A204.1 (cell line): ENCODE results near the gene GBA2.

Experiments used
- FAIRE-seq: peaks from 2 replicates; lab custom pipeline; 2012; peaks lifted over from hg19 to GRCh38; lab: Jason Lieb, UNC

The GBA2 gene

DNA sequence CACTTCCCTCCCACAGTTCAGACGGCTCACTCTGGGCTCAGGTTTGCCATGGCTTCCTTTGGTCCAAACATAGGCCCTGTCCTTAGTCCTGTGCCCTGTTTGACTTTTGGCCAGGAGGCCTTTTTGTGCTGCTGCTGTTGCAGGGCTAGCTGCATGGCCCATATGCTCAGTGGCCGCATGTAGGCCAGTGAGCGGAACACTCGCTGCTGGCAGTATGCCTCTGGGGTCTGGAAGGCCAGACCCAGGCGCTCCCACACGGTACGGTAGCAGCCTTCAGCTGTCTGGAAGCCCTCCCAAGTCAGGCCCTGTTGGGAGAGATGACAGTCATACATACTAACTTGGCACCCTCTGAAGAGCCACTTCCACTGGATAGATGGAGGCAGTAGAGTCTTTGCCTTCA is 11.9 kb downstream of the GBA2 start:
- FAIRE-seq = no peak

DNA sequence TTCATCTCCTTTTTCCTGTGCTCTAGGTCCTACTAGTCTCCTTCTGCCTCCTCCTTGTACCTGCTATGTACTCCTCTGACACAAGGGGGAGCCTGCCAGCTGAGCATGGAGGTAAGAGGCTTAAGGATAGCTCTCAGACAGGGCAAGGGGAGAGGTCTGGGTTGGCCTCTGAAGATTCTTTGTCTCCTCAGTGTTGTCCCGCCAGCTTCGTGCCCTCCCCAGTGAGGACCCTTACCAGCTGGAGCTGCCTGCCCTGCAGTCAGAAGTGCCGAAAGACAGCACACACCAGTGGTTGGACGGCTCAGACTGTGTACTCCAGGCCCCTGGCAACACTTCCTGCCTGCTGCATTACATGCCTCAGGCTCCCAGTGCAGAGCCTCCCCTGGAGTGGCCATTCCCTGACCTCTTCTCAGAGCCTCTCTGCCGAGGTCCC is 12.8 kb downstream of the GBA2 start:
- FAIRE-seq = no peak

DNA sequence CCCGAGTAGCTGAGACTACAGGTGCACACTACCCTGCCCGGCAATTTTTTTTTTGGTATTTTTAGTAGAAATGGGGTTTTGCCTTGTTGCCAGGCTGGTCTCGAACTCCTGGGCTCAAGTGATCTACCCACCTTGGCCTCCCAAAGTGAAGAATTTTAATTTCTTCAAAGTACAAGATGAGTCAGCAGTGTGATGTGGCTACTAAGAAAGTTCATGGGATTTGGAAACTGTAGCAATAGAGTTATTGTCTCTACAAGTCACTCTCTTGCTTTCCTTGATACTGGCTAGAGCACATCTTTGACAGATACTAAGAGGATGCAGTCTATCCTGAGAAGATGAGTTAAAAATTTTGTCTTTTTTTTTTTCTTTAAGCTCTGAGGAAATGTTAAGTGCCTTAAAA is 14.9 kb downstream of the GBA2 start:
- no peak for FAIRE-seq

DNA sequence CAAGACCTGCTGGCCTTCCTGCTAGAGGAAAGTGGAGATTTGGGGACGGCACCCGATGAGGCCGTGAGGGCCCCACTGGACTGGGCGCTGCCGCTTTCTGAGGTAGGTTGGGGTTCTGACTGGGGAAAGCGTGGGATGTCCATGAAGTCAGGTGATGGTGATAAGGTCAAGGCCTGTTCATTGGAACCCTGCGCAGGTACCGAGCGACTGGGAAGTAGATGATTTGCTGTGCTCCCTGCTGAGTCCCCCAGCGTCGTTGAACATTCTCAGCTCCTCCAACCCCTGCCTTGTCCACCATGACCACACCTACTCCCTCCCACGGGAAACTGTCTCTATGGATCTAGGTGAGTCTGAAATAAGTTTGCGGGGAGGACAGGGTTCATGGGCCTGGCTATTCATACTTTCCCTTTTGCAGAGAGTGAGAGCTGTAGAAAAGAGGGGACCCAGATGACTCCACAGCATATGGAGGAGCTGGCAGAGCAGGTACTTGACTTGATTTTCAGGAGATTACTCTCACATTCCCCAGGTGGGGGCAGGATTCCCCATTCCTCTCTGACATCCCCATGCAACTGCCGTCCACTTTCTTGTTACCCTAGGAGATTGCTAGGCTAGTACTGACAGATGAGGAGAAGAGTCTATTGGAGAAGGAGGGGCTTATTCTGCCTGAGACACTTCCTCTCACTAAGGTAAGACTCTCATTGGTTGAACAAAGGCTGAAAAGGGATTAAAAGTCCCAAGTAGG is 16.1 kb downstream of the GBA2 start:
- FAIRE-seq = no peak

DNA sequence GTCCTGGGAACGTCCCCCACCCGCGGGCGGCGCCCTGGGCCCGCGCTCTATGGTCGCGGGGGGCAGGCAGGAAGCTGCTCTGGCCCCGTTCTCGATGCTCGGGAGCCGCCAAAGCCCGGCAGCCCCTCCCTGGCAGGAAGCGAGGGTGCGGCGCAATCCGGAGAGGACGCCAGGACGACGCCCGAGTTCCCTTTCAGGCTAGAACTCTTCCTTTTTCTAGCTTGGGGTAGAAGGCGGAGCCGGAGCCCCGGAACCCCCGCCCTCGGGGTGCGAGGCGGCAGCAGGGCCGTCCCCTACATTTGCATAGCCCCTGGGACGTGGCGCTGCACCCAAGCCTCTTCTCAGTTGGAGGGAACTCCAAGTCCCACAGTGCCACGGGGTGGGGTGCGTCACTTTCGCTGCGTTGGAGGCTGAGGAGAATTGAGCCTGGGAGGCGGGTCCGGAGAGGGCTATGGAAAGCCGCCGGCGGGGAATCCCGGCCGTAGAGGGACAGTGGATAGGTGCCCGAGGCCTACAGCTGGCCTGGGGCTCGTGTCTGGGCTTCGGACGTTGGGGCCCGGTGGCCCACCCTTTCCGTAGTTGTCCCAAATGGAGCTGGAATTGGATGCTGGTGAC is 16.7 kb downstream of the GBA2 start, which contains the start of the genes CREB3 and TLN1:
Gene CREB3 (plus strand): TSS at position 482 of the 615 bp plus-strand sequence. CDS start 107 bp downstream, at position 589.
Gene TLN1 (minus strand): TSS at position 11 of the 615 bp plus-strand sequence. CDS start 6,501 bp downstream, outside the sequence.
- FAIRE-seq = peak; percentile 89

DNA sequence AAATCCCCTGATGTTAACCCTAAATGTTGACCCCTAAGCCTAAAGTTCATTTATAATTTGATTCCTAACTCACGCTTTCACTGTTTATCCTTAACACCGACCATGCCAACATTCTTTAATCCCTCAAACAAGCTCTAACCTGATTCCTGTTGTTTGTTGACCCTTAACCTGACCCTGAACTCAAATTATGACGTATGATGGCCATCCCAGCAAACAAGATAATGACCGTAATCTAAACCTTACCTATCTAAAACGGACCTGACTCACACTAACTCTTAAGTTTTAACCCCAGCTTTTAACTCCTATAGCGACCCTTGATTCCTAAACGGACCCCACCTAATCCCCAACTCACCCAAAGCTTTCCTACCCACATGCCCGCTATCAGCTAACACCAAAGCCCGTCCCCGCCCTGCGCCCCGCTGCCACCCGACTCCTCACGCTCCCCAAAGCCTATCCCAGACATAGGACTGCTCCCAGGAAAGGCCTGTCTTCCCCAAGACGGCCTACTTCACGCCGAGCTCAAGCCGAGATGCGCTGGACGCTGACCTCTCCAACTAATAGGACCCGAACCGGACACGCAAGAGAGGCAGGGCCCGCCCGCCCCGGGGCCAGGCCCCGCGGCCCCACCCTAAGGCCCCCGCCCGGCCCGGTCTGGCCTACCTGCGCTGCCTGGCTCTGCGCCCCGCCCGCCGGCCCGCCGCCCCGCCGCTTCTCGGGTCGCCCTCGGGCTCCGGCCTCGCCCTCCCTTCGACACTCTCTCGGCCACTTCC is 17.4 kb downstream of the GBA2 start:
- FAIRE-seq = no peak

DNA sequence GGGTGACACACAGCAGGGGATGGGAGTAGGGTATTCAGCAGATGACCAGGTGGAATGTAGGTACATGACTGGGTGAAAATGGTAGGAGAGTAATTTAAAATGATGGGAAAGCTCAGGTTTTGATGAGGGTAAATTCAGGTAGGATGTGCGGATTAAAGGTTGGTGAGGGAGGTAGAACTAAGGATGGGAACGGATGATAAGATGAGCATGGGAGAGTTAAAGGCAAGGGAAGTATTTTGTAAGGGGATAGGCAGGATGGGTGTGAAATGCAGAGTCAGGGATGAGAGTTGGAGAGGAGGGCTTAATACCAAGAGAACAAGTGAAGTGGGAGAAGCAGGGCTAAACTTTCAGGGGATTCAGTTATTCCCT is 18.6 kb downstream of the GBA2 start:
- no peak for FAIRE-seq

DNA sequence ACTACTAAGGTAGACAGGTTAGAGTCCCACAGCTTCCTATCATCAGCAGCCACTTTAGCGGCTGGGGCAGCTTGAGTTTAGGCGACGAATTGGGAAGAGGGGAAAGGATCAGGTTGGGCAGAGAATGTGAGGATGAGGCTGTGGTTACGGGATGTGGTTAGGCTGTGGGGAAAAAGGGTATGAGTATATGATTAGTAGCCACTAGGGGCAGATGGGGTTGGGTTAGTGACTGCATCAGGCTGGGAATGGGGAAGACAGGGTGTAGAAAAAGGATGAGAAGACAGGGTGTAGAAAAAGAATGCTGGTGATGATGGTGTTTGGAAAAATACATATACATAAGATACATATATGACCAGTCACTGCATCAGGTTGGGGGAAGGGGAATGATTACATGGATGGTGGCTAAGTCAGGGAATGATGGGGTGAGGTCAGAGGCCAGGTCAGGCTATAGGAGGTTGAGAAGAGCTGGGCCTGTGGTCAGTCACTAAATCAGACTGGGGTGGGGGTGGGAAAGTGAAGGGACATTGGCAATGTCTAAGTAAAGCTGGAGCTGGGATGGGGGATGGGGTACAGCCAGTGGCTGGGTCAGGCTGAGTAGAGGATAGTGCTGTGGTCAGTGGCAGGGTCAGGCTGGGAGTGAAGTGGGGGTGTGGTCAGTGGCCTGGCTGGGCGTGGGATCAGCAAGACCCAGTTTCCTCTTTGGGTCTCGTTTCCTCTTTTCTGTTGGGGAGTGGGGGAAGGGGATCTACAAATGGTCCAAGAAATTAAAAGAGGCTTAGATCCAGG is 19.1 kb downstream of the GBA2 start:
- no peak for FAIRE-seq

DNA sequence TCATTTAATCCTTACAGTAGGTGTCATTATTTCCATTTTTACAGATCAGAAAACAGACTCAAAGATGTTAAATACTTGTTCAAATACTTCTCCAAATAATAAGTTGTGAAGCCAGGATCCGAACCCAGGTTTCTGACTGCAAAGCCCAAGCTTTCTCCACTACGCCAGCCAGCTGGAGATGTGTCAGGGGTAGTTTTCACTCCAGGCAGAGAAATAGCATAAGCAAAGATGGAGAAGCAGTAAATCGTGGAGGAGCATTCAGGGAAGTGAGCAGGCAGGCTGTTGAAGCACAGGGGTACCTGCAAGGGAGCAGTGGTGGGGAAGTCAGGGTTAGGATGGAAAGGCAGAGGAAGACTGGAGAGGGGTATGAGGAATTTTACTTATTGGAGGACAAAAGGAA is 19.9 kb downstream of the GBA2 start:
- FAIRE-seq = no peak

DNA sequence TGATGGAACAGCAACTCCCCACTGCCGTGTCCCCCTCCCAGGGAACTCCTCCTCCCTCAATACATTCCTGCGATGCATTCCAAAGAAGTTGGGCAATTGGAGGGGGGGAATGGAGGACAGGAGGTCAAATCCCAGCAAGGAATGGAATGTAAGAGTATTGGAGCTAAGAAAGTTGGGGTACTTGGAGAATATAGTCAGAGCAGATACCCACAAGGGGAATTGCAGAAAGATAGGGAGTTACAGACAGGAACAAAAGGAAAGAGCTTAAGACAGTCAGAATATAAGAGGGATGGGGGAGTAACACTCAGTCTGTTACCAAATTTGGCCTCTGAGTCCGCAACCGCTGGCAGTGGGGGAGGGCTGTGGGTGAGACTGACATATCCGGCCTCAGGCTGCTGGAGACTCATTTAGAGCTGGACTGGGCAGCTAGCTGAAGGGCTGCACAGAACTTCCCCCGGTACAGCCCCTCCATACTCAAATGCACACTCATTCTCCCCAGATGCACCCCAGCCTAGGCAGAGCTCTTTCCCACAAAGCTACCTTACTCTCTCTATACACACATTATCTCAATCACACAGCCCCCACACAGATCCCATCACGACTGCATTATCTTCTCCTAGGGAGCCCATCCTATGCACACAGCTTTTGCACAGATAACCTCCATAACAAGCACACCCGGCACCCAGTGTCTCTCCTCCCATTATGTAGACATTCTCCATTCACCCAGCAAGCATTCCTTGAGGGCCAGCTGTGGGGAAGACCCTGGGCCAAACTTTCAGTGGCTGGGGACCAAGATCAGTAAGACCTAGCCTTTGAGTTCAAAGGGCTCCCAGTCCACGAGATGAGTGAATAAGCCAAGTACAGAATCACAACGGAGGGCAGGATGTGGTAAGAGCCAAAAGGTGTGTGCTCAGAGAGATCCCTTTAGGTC is 20.7 kb downstream of the GBA2 start:
- FAIRE-seq = no peak

DNA sequence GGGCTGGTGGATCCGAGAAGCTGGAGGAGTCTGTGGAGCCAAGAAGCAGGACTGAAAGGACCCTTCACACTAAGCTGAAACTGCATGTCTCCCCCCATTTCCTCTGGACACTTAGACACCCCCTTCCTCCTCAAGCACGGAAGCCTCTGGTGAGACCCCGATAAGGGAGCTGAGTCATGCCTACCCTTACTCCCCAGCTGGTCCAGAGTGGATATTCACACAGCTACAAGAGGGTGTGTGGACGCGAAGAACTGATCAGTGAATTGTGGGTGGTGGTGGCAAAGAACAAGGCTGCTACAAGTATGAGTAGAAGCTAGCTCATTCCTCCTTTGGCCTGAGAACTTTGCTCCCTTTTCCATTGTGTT is 21.4 kb downstream of the GBA2 start:
- FAIRE-seq = no peak

DNA sequence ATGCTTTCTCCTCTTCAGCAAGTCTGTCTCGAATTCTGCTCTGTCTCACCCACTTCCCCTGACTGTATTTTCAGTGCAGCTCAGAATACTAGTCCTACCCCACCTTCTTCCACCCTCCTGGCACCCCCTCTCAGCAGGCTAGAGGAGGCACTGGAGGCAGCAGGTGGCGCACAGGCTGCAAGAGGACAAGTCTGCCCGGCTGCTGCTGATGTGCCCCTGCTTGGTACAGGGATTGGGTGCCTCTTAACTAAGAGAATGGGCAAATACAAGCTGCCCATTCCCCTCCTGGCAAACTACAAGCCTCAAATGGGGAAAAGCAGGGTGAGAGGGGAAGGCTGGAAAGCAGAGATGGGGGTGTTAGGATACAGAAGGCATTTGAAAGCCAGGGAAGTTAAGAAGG is 22.1 kb downstream of the GBA2 start:
- FAIRE-seq = no peak

DNA sequence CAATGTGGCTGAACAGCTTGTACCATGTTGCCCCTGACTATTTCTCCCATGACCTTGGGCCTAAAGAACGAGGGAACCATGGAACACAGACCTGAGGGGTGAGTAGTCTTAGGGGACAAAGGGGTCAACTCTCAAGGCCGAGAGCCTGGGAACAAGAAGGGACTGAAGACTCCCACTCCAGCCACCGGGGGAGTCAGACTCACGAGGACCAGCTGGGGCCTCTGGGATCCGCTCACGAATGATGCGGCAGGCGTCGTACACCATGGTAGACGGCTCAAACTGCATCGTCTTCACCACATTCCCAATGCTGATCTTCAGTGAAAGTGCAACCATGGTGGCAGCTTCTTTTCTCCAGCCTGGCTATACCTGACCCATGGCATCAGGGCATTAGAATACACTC is 23.7 kb downstream of the GBA2 start:
- no peak for FAIRE-seq

DNA sequence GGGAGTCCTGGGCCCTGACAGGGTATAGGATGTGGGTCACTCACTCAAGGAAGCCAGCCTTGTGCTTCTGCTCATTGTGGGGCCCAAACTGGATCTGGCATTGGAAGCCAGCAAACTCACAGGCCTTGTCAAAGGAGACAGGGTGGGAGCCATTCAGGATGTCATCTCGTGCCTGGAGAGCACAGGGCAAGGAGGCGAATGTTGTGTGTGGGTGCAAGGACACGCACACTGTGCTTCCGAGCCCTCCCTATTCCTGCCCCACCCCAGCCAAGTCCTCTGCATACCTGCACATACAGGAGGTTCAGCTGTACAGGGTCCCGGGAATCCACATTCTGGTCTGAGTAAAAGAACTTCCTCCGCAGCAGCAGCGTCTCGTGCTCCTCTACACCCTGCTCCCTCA is 25.1 kb downstream of the GBA2 start:
- no peak for FAIRE-seq

DNA sequence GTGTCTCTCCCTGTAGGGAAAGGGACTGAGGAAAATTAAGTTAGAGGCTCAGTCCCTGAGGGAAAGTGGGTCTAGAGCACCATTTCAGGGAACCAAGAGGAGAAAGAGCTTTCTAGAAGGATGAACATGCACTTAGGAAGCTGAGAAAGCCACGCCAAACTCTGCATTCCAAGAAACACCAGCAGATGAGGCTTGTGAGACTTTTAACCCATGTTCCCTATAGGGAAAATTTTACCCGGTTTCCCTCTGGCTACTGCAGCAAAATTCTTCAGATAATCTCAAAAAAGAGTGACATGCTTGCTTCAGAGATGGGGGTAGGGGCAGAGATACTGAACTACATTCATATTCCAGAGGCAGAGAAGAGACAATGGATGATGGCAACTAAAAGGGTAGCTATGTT is 25.6 kb downstream of the GBA2 start:
- no peak for FAIRE-seq

DNA sequence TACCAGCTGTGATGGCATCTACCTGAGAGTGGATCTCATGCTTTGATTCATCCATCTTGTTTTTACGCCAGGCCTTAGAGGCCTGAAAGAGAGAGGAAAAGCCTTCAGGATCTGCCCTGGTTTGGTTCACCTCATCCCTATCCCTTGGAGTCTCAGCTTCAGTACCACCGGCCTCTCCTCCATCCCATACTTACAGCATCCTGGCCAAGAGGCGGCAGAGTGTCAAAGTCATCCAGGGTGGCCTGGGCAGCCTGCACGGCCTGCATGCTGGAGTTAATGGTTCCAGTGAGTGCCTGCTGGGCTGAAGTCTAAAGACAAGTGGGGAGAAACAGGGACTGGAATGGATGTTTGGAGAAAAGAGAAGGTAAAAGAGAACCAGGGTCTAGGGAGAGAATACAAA is 29.5 kb downstream of the GBA2 start:
- FAIRE-seq = no peak

DNA sequence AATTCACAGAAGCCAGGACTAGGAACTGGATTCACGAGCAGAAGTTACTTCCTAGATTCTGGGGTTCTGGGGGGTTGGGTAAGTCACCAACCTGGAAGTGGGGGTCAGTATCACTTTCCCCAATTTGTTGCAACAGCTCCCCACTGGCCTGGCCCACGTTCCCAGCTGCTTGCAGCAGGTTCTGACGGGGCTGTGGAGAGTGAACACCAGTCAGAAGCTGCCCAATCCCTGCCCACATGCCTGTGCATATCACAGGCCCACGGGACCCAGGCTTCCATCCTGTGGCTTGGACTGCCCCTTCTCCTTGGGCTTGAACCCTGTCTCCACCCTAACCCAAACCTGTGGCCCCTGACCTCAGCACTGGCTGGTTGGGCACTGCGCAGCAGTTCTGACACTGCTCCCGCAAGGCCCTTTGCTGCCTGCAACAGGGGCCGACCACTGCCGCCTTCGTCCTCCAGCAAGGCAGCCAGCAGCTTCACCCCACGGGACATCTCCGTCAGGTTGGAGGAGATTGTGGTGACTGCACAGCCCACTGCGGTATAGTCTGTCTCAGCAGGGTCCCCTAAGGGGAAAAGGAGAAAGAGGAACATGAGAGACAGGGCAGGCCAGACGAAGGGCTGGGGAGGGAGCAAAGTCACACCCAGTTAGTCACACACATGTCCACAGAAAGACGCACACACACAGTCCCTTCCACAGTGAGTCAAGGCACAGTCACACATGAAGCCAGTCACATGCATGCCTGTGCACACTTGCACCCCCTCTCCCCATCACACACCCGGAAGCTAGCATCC is 30.1 kb downstream of the GBA2 start:
- FAIRE-seq = no peak

DNA sequence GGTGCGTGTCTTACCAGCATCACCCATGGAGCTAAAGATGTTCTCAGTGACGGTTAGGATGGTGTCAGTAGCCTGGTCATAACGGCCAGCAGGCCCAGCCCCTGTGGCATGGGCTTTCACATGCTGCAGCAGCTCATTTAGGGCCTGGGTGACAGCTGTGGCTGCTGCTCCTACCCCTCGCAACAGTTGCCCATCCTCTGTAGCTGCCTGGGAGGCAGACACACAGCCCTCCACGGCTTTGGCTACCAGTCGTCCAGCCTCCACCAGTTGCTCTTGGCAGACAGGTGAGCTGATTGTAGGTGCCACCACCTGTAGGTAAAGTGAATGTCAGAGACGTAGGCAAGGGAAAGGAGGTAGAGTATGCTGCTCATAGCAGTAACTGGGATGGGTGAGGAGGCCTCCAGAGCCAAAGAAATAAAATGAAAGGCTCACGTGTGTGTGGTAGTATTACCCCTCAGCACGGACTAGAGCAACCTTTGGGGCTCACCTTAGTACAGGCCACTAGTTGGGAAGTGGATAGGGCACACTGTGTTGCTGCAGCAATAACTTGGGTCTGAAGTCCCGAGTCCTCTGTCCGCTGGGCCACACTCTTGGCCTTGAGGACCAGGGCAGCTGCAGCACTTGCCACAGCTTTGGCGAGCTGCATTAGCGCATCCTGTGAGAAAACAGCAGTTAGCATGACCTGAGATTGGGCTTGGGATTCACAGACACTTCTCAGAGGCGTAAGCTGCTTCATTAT is 31.7 kb downstream of the GBA2 start:
- no peak for FAIRE-seq

DNA sequence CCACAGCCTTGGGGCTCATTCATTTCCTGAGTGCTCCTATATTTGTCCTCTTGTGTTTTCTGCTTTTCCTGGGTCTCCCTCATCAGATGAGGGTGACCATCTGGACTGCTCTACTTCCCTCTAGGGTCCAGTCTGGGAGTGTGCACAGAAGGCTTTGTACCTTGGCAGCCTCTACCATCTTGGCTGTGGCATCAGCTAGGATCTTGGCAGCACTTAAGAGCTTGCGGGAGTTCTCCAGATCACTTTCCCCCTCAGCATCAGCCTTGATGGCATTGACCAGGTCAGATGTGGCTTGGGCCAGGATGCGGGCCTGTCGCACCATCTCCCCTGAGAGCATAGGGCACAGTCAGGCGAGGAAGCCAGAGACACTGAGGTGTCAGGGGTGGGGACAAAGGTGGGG is 32.8 kb downstream of the GBA2 start:
- FAIRE-seq = no peak
